ENCODE measurements around the gene LAD1. TPM values are rescaled to one million over a fixed set of nuclear protein-coding genes. Genes with fewer than 3 reads are reported as not detected.

Gene LAD1
- total and polyA plus RNA-seq, 9 of the 15 experiments (the other 6 are each of a cell fraction or from before 2014, with no cell fraction given) = 0.31 TPM; not detected in 8

DNA sequence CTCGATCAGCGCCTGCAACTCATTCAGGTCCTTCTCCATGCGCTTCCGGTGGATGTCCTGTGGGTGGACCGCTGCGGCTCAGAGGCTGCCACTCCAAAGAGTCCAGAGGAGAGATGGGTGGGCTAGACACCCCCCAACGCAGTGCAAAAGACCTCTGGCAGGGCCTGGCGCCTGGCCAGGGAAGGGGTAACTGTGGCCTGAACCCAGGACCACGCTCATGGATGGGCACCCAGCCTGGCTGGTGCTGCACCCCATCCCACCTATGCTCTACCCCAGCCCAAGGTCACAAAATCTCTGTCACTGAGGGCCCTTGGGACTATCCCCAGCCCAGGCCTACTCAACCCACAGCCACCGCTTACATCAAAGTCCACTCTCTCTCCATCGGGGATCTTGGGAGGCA lies 33.9 kb downstream of the LAD1 start (continued):
- no peak for TF ChIP-seq RERE (CRISPR knock-in tag; IDR thresholded peaks at IDR 0.05; ENCODE audit: borderline replicate concordance)

- in situ Hi-C loops (cut with MboI) (no loop called here), intact Hi-C loops (cut with micrococcal nuclease) (loop anchor here (5.0 kb wide), 1 partner anchor 277 kb away; no protein-coding TSS in a partner anchor)
- CTCF ChIA-PET (ENCODE audit: low intra/inter-chr PET ratio) = no interaction called here
- Histone ChIP-seq H3K27me3 (ENCODE audit: control insufficient read depth in 2 of 2, insufficient read depth in 2 of 2, low read length in 2 of 2) (peaks cover 0 to 89% of the 10 kb centered on the region in 2 experiments; a peak in 2 of 5 replicates), H3K4me3 (no peak overlapping the region), H4K20me1 (replicated peaks; ENCODE audit: control insufficient read depth, insufficient read depth, low read length) (peaks cover 31% of the 10 kb centered on the region), H3K36me3 (ENCODE audit: control insufficient read depth, insufficient read depth, low read length) (no peaks in the 10 kb centered on the region), H3K4me1 (replicated peaks in 1 of 2; ENCODE audit: control insufficient read depth in 2 of 2, insufficient read depth in 2 of 2, low read length in 2 of 2) (peaks cover 0 to 3% of the 10 kb centered on the region in 2 experiments; a peak in 1 of 5 replicates), H3K9me3 (replicated peaks; ENCODE audit: control insufficient read depth, insufficient read depth, low read depth, low read length) (no peaks in the 10 kb centered on the region), H3K27ac (ENCODE audit: extremely low read depth, low read depth, low read length) (no peak overlapping the region), H2AFZ (ENCODE audit: low read depth, low read length) (no peak overlapping the region), H3K79me2 (ENCODE audit: control insufficient read depth, insufficient read depth, low read length) (no peaks in the 10 kb centered on the region), H3K9me1 (ENCODE audit: control insufficient read depth, insufficient read depth, low read length) (no peaks in the 10 kb centered on the region), H3K9ac (ENCODE audit: insufficient read depth in 1 of 2, low read depth in 2 of 2, low read length in 2 of 2) (no peak overlapping the region), H3K4me2 (ENCODE audit: insufficient read depth, low read length) (no peak overlapping the region)
- FAIRE-seq = no peak
- WGBS (ENCODE audit: insufficient coverage, low coverage, missing lambda C conversion rate) = 0% methylated on average over 6 of the region's 6 CpGs
- no TSS peak for BruUV-seq (replicated peaks)
- POLR2A ChIA-PET = interaction anchor here (0.9 to 1.0 kb wide), 2 partner anchors 17 to 82 kb away, joined by 4 read pairs; no protein-coding TSS in a partner anchor
- ATAC-seq = no peak
- DNase-seq (ENCODE audit: extremely low read depth in 1 of 4, low spot score in 3 of 4) = no peak
- TF ChIP-seq KLF6 (CRISPR knock-in tag; IDR thresholded peaks at IDR 0.05; ENCODE audit: borderline replicate concordance) = no peak
- no peak for TF ChIP-seq CTBP1 (IDR thresholded peaks at IDR 0.05; ENCODE audit: borderline replicate concordance)
- TF ChIP-seq NFATC3 (IDR thresholded peaks at IDR 0.05) = no peak
- TF ChIP-seq ZNF277 (CRISPR knock-in tag; IDR thresholded peaks at IDR 0.05; ENCODE audit: borderline replicate concordance) = no peak
- no peak for TF ChIP-seq TEAD4 (IDR thresholded peaks at IDR 0.05; ENCODE audit: low read length)
- TF ChIP-seq TEAD4 (CRISPR knock-in tag; IDR thresholded peaks at IDR 0.05; ENCODE audit: borderline replicate concordance) = no peak
- TF ChIP-seq NBN (IDR thresholded peaks at IDR 0.05; ENCODE audit: low read depth) = no peak
- no peak for TF ChIP-seq USF1 (CRISPR knock-in tag; IDR thresholded peaks at IDR 0.05)
- TF ChIP-seq E2F4 (CRISPR knock-in tag; IDR thresholded peaks at IDR 0.05; ENCODE audit: low read depth) = no peak
- no peak for TF ChIP-seq BDP1 (IDR thresholded peaks at IDR 0.05; ENCODE audit: insufficient read depth, insufficient read length)
- TF ChIP-seq, protein P1, sequence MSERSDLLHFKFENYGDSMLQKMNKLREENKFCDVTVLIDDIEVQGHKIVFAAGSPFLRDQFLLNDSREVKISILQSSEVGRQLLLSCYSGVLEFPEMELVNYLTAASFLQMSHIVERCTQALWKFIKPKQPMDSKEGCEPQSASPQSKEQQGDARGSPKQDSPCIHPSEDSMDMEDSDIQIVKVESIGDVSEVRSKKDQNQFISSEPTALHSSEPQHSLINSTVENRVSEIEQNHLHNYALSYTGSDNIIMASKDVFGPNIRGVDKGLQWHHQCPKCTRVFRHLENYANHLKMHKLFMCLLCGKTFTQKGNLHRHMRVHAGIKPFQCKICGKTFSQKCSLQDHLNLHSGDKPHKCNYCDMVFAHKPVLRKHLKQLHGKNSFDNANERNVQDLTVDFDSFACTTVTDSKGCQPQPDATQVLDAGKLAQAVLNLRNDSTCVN (CRISPR knock-in tag; IDR thresholded peaks at IDR 0.05) = no peak
Measured at GRCh38 chr1:201364808-201365105, 34.4 kb downstream of the LAD1 start.

Measured in K562 (cell line).